Measurements from ENCODE around the gene AKTIP.

DNA sequence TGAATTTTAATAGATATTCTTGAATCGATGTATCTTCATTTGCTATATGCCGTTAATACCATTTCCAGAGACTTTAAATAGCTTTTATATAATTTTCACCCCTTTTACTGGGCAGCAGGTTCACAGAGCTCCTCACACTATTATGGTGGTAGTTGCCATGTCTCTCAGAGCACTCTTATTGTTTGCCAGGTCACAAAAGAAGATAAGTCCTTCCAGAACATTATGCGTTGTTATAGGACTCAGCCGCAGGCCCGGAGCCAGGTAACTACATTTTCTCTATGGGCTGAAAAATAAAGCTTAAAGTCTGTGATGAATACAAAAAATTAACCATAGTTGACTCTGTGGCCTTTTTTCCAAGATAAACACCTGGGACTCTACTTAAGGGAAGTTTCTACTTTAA is 24.0 kb downstream of the AKTIP start:
- TF ChIP-seq CTCF (IDR thresholded peaks at IDR 0.05): no peak
- TF ChIP-seq TCF7L2 (IDR thresholded peaks at IDR 0.05; ENCODE audit: low read depth, low read length): no peak
- TF ChIP-seq POLR2AphosphoS5 (IDR thresholded peaks at IDR 0.05; ENCODE audit: low read depth, low read length): no peak

All from Panc1 (cell line).